Hepatic stellate cell (primary cell): ENCODE measurements around the gene UBE3B.

Source experiments
- DNase-seq: peaks from one replicate; pipeline ENCODE4 v3.0.0; 2011; ENCODE audit warnings: low spot score

Gene UBE3B

GRCh38 chr12:109497675-109498074 lies 20.2 kb downstream of the UBE3B start:
- no peak for DNase-seq

- no peak for DNase-seq
These were observed 23.2 kb downstream of the UBE3B start for GRCh38 chr12:109500406-109501185.

- no peak for DNase-seq
These were observed 23.9 kb downstream of the UBE3B start for GRCh38 chr12:109501299-109501698.

- no peak for DNase-seq
These were observed 24.9 kb downstream of the UBE3B start for GRCh38 chr12:109502332-109502731.

GRCh38 chr12:109503611-109504010 lies 26.2 kb downstream of the UBE3B start:
- no peak for DNase-seq

- DNase-seq, result no peak
These were observed 26.6 kb downstream of the UBE3B start for GRCh38 chr12:109504068-109504467.

GRCh38 chr12:109510196-109510595 lies 32.8 kb downstream of the UBE3B start:
- DNase-seq, result no peak

GRCh38 chr12:109512608-109513007 lies 35.2 kb downstream of the UBE3B start:
- no peak for DNase-seq

- DNase-seq, result no peak
These were observed 35.6 kb downstream of the UBE3B start for GRCh38 chr12:109513051-109513450.

GRCh38 chr12:109513977-109514376 lies 36.5 kb downstream of the UBE3B start:
- no peak for DNase-seq

- no peak for DNase-seq
These were observed 40.2 kb downstream of the UBE3B start for GRCh38 chr12:109517619-109518018.

- peak; percentile 75 for DNase-seq
These were observed 41.6 kb downstream of the UBE3B start for GRCh38 chr12:109518820-109519665.

GRCh38 chr12:109519787-109520186 lies 42.4 kb downstream of the UBE3B start:
- DNase-seq, result no peak

- no peak for DNase-seq
These were observed 44.4 kb downstream of the UBE3B start for GRCh38 chr12:109521831-109522230.

- DNase-seq, result no peak
These were observed 45.6 kb downstream of the UBE3B start for GRCh38 chr12:109523071-109523470.

- no peak for DNase-seq
These were observed 46.1 kb downstream of the UBE3B start for GRCh38 chr12:109523504-109523903.

- no peak for DNase-seq
These were observed 47.2 kb downstream of the UBE3B start for GRCh38 chr12:109524466-109525278.

GRCh38 chr12:109525279-109525585 lies 47.8 kb downstream of the UBE3B start:
- no peak for DNase-seq

- no peak for DNase-seq
These were observed 50.2 kb downstream of the UBE3B start for GRCh38 chr12:109527489-109528123.

GRCh38 chr12:109529691-109530640 lies 52.5 kb downstream of the UBE3B start:
- no peak for DNase-seq

GRCh38 chr12:109531411-109531810 lies 54.0 kb downstream of the UBE3B start:
- DNase-seq, result peak; percentile 32
